Activated CD8-positive, alpha-beta T cell treated with anti-CD3 and anti-CD28 coated beads for 36 hours (primary cell): ENCODE results near the gene CACNA1B. TPM values are rescaled to one million over a fixed set of nuclear protein-coding genes. Genes with fewer than 3 reads are reported as not detected.

ENCODE experiments used
- ATAC-seq: fragments of 200-7000 bp; cut with Tn5 transposase; one replicate; pipeline ENCODE4 v1.10.0; 2021; ENCODE audit warnings: mild to moderate bottlenecking, moderate library complexity
- CTCF ChIA-PET: fragments of 350-600 bp; sonication (Branson Sonifier 250); formaldehyde crosslinking; loops from one replicate; lab custom pipeline; 2021; ENCODE audit warnings: antibody characterized with exemption; lab: Charles Lee
- POLR2A ChIA-PET: fragments of 350-600 bp; sonication (Branson Sonifier 250); formaldehyde crosslinking; loops from one replicate; lab custom pipeline; 2021; ENCODE audit warnings: antibody characterized with exemption; lab: Charles Lee
- DNase-seq: peaks from one replicate; pipeline ENCODE4 v3.0.0-alpha.2; 2020
- H3K27ac Mint-ChIP-seq: one replicate; pipeline ENCODE4 v1.8.0; 2021; ENCODE audit warnings: mild to moderate bottlenecking, mixed read lengths
- H3K27me3 Mint-ChIP-seq: one replicate; pipeline ENCODE4 v1.8.0; 2021; ENCODE audit warnings: mixed read lengths
- H3K36me3 Mint-ChIP-seq: one replicate; pipeline ENCODE4 v1.8.0; 2021; ENCODE audit warnings: low read depth, mixed read lengths
- H3K4me1 Mint-ChIP-seq: one replicate; pipeline ENCODE4 v1.8.0; 2021; ENCODE audit warnings: low read depth, mixed read lengths
- H3K4me3 Mint-ChIP-seq: one replicate; pipeline ENCODE4 v1.8.0; 2021; ENCODE audit warnings: mild to moderate bottlenecking, moderate library complexity, mixed read lengths
- H3K9me3 Mint-ChIP-seq: one replicate; pipeline ENCODE4 v1.8.0; 2021; ENCODE audit warnings: mixed read lengths
- CTCF ChIP-seq: fragments of 200-600 bp; IDR thresholded peaks from one replicate; pipeline ENCODE4 v1.8.0; 2022; ENCODE audit warnings: antibody characterized with exemption, mild to moderate bottlenecking
- intact Hi-C: fragments of 100-400 bp; cut with micrococcal nuclease; formaldehyde crosslinking; loops from one replicate; pipeline ENCODE4 v1.10.0; 2022
- total RNA-seq, 2 experiments: library from RNA; stranded (reverse); gene quantifications; one replicate each; pipeline ENCODE4 v1.2.3, GENCODE V29; 2021

CACNA1B gene
- total RNA-seq, 2 experiments from 2014 or later, result not detected

GRCh38 chr9:138006576-138007233 is 129.1 kb downstream of the CACNA1B start:
- no peak for TF ChIP-seq CTCF
- Mint-ChIP-seq H3K36me3 (no peaks in the 10 kb centered on the region), H3K27ac (no peak overlapping the region), H3K27me3 (peaks cover 6% of the 10 kb centered on the region), H3K9me3 (no peaks in the 10 kb centered on the region), H3K4me3 (no peak overlapping the region), H3K4me1 (no peaks in the 10 kb centered on the region)
- POLR2A ChIA-PET, result no interaction called here
- intact Hi-C loops, result no loop called here
- no peak for DNase-seq
- CTCF ChIA-PET, result no interaction called here
- ATAC-seq, result no peak

GRCh38 chr9:138007566-138007917 is 130.0 kb downstream of the CACNA1B start:
- no peak for TF ChIP-seq CTCF
- H3K4me3 Mint-ChIP-seq, result no peak overlapping the region
- no peak overlapping the region for H3K27ac Mint-ChIP-seq
- intact Hi-C loops, result no loop called here
- peaks cover 6% of the 10 kb centered on the region for H3K27me3 Mint-ChIP-seq
- no peaks in the 10 kb centered on the region for H3K36me3 Mint-ChIP-seq
- CTCF ChIA-PET, result no interaction called here
- no peaks in the 10 kb centered on the region for H3K9me3 Mint-ChIP-seq
- DNase-seq (no peak), ATAC-seq (no peak)
- no peaks in the 10 kb centered on the region for H3K4me1 Mint-ChIP-seq
- POLR2A ChIA-PET, result no interaction called here

GRCh38 chr9:138007918-138008841 is 130.6 kb downstream of the CACNA1B start:
- H3K9me3 Mint-ChIP-seq, result no peaks in the 10 kb centered on the region
- DNase-seq (no peak), ATAC-seq (no peak)
- intact Hi-C loops, result no loop called here
- no peak overlapping the region for H3K27ac Mint-ChIP-seq
- H3K36me3 Mint-ChIP-seq, result no peaks in the 10 kb centered on the region
- no peak overlapping the region for H3K4me3 Mint-ChIP-seq
- peaks cover 6% of the 10 kb centered on the region for H3K27me3 Mint-ChIP-seq
- no peak for TF ChIP-seq CTCF
- CTCF ChIA-PET, result no interaction called here
- POLR2A ChIA-PET, result no interaction called here
- no peaks in the 10 kb centered on the region for H3K4me1 Mint-ChIP-seq

GRCh38 chr9:138009016-138009802 is 131.6 kb downstream of the CACNA1B start:
- no peak for DNase-seq
- Mint-ChIP-seq H3K4me1 (no peaks in the 10 kb centered on the region), H3K4me3 (no peak overlapping the region), H3K27ac (no peak overlapping the region), H3K36me3 (no peaks in the 10 kb centered on the region), H3K27me3 (peaks cover 3% of the 10 kb centered on the region), H3K9me3 (no peaks in the 10 kb centered on the region)
- intact Hi-C loops, result no loop called here
- no peak for TF ChIP-seq CTCF
- ChIA-PET CTCF (interaction anchor here (2.2 kb wide), 1 partner anchor 336 kb away, joined by 5 read pairs; no protein-coding TSS in a partner anchor), POLR2A (no interaction called here)
- no peak for ATAC-seq
